ENCODE measurements around the gene ASAP2.

- TF ChIP-seq CTCF (IDR thresholded peaks at IDR 0.05), result no peak
- no peak for TF ChIP-seq EZH2 (IDR thresholded peaks at IDR 0.05; ENCODE audit: borderline replicate concordance, insufficient read depth, low read depth, low read length, poor library complexity, severe bottlenecking)
Measured at GRCh38 chr2:9280224-9280623, 73.6 kb downstream of the ASAP2 start.
